Rectal smooth muscle tissue (tissue), 1 donor: ENCODE measurements around the gene CNBD2.
"Not testable (repeated sequence)": the region's sequence is repeated elsewhere in the genome, so short reads cannot be mapped to it uniquely, and the experiment has no call there.

Experiments
- H3K27ac ChIP-seq: one replicate; pipeline ENCODE4 v1.7.0; 2013; ENCODE audit warnings: low read depth, low read length, inconsistent platforms
- H3K27me3 ChIP-seq: one replicate; pipeline ENCODE4 v1.7.0; 2013; ENCODE audit warnings: low read length; ENCODE audit not compliant: control insufficient read depth, insufficient read depth
- H3K36me3 ChIP-seq: one replicate; pipeline ENCODE4 v1.7.0; 2013; ENCODE audit warnings: low read length; ENCODE audit not compliant: control insufficient read depth, insufficient read depth
- H3K4me1 ChIP-seq: one replicate; pipeline ENCODE4 v1.7.0; 2013; ENCODE audit warnings: low read length; ENCODE audit not compliant: control insufficient read depth, insufficient read depth
- H3K4me3 ChIP-seq: one replicate; pipeline ENCODE4 v1.7.0; 2013; ENCODE audit warnings: low read length
- H3K9ac ChIP-seq: one replicate; pipeline ENCODE4 v1.7.0; 2013; ENCODE audit warnings: low read length

Gene CNBD2

DNA sequence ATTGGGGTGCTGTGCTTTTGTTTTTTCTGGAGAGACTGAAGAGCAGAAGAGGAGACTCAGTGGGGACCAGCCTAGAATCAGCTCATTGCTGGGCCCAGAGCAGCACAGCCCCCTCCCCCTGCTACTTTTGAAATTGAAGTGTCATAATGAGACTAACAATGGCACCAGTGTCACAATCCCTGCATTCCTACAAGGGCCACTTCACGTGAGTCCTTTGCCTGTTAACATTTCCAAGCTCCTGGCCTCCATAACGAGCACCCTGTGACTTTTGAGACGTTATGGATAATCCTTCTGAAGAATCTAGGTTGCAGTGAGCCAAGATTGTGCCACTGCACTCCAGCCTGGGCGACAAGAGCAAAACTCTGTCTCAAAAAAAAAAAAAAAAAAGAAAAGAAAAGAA is 41.7 kb downstream of the CNBD2 start:
- Histone ChIP-seq H3K36me3 (no peaks in the 10 kb centered on the region), H3K4me3 (no peak overlapping the region), H3K27me3 (no peaks in the 10 kb centered on the region), H3K9ac (no peak overlapping the region), H3K27ac (no peak overlapping the region), H3K4me1 (no peaks in the 10 kb centered on the region)

DNA sequence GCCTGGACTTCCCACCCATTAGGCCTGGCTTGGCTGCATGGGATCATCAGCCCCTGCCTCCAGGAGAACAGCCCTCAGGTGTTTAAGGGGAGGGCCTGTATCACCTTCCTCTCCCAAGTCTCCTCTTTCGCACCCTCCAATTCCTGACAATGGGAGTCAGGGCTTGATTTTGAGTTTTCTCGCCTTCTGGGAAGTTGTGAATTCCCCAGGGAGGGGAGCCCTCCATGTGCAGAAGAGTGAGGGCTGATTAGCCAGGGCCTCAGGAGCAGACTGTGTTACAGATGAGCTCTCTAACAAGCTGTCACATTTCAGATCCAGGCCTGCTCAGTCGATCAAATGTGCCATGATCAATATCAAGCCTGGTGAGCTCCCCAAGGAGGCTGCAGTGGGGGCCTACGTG is 42.4 kb downstream of the CNBD2 start:
- Histone ChIP-seq H3K27me3 (no peaks in the 10 kb centered on the region), H3K36me3 (no peaks in the 10 kb centered on the region), H3K27ac (no peak overlapping the region), H3K4me3 (no peak overlapping the region), H3K4me1 (no peaks in the 10 kb centered on the region), H3K9ac (no peak overlapping the region)

DNA sequence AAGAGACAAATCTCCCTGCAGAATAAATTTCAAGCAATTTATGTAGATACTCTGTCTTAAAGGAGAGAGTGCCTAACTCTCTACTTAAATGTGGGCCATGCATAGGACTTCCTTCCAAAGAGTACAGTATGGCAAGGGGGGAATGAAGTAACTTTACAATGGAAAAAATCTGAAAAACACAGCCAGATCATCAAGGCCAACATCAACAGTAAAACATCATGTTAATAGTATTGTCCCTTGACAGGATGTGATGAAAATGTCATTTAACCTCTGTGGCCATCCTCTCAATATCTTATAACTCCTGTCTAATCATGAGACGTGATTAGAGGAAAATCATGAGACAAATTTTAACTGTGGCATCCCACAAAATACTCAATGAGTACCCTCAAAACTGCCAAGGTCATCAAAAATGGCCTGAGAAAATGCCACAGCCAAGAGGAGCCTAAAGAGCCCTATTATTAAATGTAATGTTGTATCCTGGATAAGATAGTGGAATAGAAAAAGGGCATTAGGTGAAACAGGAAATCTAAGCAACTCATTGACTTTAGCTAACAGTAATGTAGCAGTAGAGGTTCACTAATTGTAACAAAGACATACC is 47.5 kb downstream of the CNBD2 start:
- Histone ChIP-seq H3K4me1 (peaks cover 4% of the 10 kb centered on the region), H3K36me3 (no peaks in the 10 kb centered on the region), H3K4me3 (no peak overlapping the region), H3K27ac (no peak overlapping the region), H3K9ac (no peak overlapping the region), H3K27me3 (no peaks in the 10 kb centered on the region)

DNA sequence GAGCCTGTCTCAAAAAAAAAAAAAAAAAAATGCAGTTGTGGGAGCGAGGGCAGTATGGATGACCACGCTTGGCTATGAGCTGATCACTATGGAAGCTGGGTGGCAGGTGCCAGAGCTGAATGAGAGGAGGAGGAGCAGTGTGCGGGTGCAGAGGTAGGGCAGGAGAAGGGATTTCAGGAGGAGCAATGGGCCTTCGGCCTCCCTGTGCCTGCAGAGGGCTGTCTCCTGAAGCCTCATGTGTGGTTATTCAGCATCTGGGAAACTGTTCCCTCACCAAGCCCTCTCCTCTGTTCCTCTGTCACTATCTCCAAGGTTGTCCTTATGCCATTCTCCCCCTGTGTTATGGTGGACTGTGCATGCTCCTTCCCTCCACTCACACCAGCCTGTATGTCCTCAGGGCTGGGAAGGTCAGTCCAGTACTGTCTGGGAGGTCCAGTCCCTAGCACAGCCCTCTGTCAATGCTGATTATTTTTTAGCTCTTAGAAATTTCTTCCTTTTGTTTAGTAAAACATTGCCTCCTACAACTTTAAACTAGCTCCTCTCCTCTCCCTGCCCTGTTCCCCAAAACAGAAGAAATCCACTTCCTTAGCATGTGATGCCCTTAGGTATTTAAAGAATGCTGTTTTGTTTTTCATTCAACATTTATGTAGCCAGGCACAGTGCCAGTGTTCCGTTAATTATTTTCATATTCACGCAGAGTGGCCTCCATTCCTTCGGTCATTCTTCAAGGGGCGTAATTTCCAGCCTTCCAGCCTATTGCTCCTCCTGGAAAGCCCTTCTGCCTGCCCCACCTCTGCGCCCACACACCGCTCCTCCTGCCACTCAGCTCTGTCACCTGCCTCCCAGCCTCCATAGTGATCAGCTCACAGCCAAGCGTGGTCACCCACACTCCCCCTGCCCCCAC is 48.9 kb downstream of the CNBD2 start:
- no peak overlapping the region for H3K4me3 ChIP-seq
- peaks cover 4% of the 10 kb centered on the region for H3K4me1 ChIP-seq
- H3K9ac ChIP-seq = no peak overlapping the region
- no peaks in the 10 kb centered on the region for H3K27me3 ChIP-seq
- no peak overlapping the region for H3K27ac ChIP-seq
- H3K36me3 ChIP-seq = no peaks in the 10 kb centered on the region

DNA sequence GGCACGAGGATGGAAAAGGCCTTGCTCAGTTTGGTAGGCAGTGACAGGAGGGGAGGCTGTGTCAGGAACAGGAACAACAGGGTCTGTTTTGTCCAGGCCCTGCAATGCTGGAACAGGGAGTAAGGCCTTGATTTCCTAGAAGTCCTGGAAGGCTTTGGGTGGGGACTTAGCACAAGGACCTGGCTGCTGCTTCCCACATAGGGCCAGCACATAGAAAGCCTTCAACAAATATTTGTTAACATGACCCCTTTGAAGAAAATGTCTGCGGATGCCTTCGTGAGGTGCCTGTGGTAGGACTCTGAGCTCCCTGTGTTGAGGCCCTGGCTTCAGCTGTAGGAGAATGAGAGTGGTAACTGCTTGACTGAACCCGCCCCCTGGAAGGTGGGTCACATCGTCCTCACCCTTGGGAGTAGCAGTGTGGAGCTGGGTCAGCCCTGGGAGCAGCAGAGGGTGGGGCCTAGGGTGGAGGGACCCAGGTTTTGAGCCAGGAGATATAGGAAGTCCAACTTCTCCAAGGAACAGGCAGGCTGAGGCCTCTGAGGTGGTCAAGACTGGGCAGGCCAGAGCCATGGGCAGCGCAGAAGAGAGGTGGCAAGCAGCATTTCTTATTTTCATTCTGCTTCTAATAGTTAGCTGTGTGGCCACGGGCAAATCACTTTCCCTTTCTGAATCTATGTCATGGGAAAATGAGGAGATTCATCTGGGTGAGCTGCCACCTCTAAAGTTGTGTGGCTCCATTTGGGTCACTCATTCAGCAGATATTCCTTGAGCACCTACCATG is 50.0 kb downstream of the CNBD2 start:
- Histone ChIP-seq H3K36me3 (no peaks in the 10 kb centered on the region), H3K4me3 (no peak overlapping the region), H3K27me3 (no peaks in the 10 kb centered on the region), H3K4me1 (peaks cover 4% of the 10 kb centered on the region), H3K9ac (no peak overlapping the region), H3K27ac (no peak overlapping the region)

DNA sequence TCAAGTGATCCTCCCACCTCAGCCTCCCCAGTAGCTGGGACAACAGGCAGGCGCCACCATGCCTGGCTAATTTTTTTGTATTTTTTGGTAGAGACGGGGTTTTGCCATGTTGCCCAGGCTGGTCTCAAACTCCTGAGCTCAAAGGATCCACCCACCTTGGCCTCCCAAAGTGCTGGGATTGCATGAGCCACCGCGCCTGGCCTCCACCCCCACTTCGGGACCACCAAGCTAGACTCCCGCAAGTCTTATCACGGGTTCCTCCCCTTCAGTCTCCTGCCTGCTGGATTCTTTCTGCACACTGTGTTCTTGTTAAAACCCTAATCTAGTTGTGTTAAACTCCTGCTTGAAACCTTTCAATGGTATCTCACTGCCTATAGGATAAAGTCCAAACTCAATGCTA is 57.7 kb downstream of the CNBD2 start:
- H3K27ac ChIP-seq, H3K4me3 ChIP-seq, H3K9ac ChIP-seq, H3K27me3 ChIP-seq, H3K36me3 ChIP-seq, H3K4me1 ChIP-seq: not testable (repeated sequence)

DNA sequence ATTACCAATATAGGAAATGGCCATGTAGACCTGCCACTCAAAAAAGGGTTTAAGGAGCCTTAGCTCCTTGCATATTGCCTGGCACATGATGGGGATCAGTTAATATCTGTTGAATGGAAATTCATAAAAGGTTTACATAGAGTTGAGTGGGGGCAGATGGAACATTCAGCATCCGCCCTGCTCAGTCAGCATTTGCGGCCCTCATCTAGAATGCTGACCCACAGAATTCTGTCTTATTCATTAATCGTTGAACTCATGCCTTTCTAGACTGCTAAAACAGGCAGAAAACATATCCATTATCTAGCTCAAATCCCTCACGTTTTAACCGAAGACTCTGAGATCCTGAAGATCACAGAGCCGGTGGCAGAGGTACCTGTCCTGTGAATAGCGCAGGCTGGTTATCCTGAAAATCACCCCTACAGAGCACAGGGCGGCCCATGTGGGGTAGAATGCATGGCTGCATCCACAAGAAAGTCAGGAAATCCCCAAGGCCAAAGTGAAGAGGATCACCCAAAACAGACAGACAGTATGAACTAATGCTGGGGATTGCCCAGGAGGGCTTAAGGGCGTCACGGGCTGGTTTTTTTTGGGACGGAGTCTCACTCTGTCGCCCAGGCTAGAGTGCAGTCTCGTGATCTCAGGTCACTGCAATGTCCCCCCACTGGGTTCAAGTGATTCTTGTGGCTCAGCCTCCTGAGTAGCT is 59.9 kb downstream of the CNBD2 start:
- Histone ChIP-seq H3K27me3 (no peaks in the 10 kb centered on the region), H3K4me3 (no peak overlapping the region), H3K36me3 (no peaks in the 10 kb centered on the region), H3K27ac (no peak overlapping the region), H3K9ac (no peak overlapping the region), H3K4me1 (no peaks in the 10 kb centered on the region)

DNA sequence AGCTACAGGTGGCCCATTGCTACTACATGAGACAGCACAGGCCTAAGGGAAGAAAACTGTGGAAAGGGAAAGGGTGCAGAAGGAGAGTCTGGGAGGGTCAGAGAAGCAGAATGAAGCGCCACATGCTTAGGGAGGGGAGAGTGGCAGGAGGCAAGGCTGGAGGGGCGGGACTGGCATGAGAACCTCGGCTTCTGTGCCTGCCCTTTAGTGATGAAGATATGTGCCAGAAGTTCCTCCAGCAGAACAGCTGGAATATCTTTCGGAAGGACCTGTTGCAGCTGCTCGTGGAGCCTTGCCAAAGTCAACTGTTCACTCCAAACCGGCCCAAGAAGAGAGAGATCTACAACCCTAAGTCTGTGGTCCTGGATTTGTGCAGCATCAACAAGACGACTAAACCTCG is 61.8 kb downstream of the CNBD2 start:
- Histone ChIP-seq H3K4me3 (no peak overlapping the region), H3K4me1 (no peaks in the 10 kb centered on the region), H3K27ac (no peak overlapping the region), H3K36me3 (no peaks in the 10 kb centered on the region), H3K27me3 (no peaks in the 10 kb centered on the region), H3K9ac (no peak overlapping the region)

DNA sequence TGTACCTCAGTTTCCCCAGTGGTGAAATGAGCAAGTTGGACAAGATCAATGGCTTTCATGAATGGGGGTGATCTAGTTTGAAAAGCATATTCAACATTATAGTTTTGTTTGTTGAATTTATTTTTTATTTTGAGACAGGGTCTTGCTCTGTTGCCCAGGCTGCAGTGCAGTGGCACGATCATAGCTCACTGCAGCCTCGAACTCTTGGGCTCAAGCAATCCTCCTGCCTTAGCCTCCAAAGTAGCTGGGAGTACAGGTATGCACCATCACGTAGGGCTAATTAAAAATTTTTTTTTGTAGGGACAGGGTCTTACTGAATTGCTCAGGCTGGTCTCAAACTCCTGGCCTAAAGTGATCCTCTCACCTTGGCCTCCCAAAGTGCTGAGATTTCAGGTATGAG is 63.4 kb downstream of the CNBD2 start:
- Histone ChIP-seq H3K36me3 (no peaks in the 10 kb centered on the region), H3K4me3 (no peak overlapping the region), H3K27me3 (no peaks in the 10 kb centered on the region), H3K4me1 (no peaks in the 10 kb centered on the region), H3K27ac (no peak overlapping the region), H3K9ac (no peak overlapping the region)

DNA sequence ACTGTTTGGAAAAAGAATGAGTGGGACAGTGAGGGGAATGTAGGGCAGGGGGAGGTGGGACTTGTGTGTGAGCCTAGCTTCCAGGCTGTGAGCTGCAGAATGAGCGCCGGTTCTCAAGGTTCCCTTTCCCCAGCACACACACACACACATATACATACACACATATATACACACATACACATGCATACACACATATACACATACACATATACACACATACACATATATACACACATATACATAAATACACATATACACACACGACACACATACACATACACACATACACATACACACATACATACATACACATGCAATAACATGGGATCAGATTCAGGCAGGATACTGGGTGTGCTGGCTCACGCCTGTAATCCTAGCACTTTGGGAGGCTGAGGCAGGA is 66.5 kb downstream of the CNBD2 start:
- Histone ChIP-seq H3K36me3 (no peaks in the 10 kb centered on the region), H3K27me3 (no peaks in the 10 kb centered on the region), H3K4me1 (no peaks in the 10 kb centered on the region), H3K9ac (no peak overlapping the region), H3K4me3 (no peak overlapping the region), H3K27ac (no peak overlapping the region)

DNA sequence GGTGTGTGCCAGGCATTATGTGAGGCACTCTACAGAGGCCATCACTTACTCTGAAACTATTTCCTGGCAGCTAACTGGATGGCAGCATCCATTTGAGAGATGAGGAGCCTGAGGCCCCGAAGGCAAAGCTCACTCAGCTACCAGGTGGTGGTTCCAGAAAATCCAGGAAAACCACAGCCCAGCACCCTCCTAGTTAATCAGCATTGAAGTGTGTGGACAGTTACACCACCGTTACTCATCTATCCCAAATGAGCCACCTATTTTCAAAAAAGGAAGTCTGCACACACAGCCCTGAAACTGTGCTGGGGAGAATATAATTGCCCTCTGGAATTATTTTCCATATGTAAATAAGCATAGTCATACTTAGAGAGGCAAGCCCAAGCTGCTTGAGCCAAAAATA is 67.4 kb downstream of the CNBD2 start:
- no peaks in the 10 kb centered on the region for H3K4me1 ChIP-seq

DNA sequence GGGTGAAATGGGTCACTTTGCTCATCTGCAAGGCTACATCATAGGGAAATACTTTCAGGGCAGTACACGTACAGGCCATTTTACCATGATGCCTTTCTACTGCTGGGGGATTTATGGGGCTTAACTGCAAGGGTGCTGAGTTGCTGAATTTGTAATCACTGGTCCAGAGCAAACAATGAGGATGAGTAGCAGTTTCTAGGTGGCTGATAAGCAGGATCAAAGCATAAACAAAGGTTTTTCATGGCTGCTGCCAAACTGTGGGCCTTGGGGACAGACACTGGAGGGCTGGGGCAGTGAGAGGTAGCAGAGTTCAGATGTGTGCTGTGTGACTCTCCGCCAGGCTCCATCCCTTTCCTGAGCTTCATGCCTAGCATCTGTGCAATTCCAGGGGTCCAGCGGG is 68.3 kb downstream of the CNBD2 start:
- no peak overlapping the region for H3K9ac ChIP-seq
- H3K36me3 ChIP-seq = no peaks in the 10 kb centered on the region
- H3K4me1 ChIP-seq = no peaks in the 10 kb centered on the region
- H3K4me3 ChIP-seq = no peak overlapping the region
- H3K27me3 ChIP-seq = no peaks in the 10 kb centered on the region
- H3K27ac ChIP-seq = no peak overlapping the region

More for the DNA sequence above, 67.4 kb downstream of the CNBD2 start:
- no peaks in the 10 kb centered on the region for H3K36me3 ChIP-seq
- no peak overlapping the region for H3K27ac ChIP-seq
- H3K27me3 ChIP-seq = no peaks in the 10 kb centered on the region
- H3K9ac ChIP-seq = no peak overlapping the region
- no peak overlapping the region for H3K4me3 ChIP-seq
